GM20000 (cell line): ENCODE results near the gene PLA2G7.

Source experiments
- DNase-seq: peaks from one replicate; pipeline ENCODE4 v3.0.0; 2012; ENCODE audit warnings: low spot score
- TF ChIP-seq, protein P1 (sequence below): IDR thresholded peaks from 2 replicates; pipeline ENCODE4 v1.5.1; 2012; ENCODE audit warnings: mild to moderate bottlenecking, control low read depth; ENCODE audit errors: extremely low read depth, missing control alignments

Gene PLA2G7

DNA sequence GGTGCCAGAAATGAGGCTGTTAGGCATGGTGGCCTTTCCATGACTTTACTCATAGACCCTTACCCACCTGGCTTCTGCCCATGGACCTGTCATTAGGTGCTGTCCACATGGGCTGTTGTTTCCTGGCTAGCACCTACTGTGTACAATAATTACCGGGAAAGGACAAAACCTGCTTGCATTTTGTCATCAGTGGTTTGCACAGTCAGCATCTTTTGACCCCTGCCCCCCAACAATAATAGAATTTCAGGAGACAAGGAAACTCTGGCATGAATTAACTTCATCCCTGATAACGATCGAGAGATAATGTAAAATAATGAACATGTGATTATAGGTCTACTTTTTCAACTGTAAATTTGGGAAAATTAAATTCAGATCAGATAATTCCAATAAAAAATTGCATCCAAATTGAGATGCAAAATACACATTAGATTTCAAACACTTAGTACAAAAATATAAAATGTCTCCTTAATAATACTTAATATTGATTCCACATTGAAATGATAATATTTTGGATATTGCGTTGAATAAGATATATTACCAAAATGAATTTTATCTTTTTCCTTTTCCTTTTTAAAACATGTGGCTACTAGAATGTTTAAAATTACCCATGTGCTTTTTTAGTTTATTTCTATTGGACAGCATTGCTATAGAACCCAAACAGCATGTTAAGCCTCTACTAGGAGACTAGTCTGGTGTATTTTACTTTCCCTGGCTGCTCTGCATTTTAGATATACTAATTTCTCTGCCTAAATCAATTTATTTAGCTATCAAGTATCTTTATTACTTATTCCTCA is 24.0 kb upstream of the PLA2G7 start:
- DNase-seq = no peak
- TF ChIP-seq, protein P1, sequence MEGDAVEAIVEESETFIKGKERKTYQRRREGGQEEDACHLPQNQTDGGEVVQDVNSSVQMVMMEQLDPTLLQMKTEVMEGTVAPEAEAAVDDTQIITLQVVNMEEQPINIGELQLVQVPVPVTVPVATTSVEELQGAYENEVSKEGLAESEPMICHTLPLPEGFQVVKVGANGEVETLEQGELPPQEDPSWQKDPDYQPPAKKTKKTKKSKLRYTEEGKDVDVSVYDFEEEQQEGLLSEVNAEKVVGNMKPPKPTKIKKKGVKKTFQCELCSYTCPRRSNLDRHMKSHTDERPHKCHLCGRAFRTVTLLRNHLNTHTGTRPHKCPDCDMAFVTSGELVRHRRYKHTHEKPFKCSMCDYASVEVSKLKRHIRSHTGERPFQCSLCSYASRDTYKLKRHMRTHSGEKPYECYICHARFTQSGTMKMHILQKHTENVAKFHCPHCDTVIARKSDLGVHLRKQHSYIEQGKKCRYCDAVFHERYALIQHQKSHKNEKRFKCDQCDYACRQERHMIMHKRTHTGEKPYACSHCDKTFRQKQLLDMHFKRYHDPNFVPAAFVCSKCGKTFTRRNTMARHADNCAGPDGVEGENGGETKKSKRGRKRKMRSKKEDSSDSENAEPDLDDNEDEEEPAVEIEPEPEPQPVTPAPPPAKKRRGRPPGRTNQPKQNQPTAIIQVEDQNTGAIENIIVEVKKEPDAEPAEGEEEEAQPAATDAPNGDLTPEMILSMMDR = no peak

DNA sequence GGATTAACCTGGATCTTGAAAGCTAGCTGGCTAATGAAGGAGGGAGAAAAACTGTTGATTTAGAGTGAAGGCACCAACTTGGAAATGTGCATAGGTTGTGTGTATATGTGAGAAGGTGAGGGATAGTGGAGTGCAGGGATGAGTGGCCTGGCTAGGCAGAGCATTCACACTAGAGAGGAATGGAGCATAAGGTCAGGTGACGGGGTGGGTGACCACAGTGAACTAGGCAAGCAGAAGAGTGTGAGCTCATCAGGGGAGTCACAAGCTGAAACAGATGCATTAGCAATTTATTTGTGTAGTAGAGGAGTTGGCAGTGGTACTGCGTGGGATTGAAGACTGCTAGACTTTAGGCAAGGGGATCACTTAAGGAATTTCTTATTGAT is 22.0 kb upstream of the PLA2G7 start:
- DNase-seq = no peak
- TF ChIP-seq, protein P1 = no peak

DNA sequence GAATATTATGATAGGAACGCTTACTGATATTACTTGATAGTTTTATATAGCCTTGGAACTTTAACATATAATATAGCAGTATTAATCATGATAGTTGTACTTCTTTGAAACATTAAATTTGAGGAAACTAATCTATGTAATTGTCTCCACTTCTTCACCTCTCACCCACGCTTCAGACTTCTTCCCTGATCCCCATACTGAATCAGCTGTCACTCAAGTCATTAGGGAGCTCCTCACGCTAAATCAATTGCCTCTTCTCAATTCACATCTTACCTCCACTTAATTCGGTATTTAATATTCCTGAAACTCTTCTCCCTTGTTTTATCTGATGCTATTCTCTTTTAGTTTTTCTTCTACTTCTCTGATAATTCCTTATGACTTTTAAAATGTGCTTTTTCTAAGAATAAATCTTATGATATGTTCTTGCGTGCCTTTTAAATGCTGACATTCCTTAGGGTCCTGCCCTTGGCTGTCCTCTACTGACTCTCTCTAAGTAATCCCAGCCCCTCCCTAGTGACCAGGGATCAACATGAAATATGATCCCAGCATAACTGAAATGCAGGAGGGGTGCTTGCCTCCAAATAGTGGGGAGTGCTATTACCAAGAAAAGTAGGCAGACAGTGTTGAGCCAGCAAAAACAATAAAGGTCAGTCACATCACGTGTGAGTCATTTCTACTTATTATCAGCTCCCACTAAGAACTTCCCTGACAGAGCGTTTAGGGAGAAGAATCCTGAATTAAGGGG is 21.5 kb upstream of the PLA2G7 start:
- DNase-seq = no peak
- TF ChIP-seq, protein P1 = no peak

DNA sequence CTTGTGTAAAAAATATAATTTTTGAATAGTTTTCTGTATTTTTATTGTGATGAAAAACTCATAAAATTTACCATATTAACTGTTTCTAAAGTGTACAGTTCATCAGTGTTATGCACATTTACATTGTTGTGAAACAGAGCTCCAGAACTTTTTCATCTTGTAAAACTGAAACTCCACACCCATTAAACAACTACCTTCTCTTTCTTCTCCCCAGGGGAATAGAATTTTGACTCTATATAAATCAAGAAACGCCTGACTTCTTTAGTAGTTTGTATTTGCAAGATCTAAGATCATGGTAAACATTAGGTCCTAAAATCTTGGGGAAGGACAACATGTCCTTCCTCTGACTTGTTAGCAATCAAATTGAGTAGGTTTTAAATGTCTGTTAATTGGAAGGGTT is 20.7 kb upstream of the PLA2G7 start:
- DNase-seq = no peak
- TF ChIP-seq, protein P1 = no peak

DNA sequence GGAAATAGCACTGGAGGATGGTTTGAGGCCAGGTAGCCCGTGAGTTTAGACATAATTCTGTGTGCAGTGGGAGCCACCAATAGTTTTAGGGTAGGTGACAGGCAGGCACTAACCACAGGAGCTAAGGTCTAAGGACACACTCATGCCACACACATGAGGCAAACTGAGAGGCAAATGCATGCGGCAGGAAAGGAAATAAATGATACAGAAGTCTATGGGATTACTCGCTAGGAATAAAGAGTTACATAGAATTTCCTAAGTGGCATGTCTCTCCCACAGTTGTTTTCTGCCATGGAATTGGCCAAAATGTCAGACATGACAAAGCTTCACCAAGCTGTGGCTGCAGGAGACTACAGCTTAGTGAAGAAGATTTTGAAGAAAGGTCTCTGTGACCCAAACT is 16.5 kb upstream of the PLA2G7 start:
- no peak for DNase-seq
- TF ChIP-seq, protein P1 = no peak

DNA sequence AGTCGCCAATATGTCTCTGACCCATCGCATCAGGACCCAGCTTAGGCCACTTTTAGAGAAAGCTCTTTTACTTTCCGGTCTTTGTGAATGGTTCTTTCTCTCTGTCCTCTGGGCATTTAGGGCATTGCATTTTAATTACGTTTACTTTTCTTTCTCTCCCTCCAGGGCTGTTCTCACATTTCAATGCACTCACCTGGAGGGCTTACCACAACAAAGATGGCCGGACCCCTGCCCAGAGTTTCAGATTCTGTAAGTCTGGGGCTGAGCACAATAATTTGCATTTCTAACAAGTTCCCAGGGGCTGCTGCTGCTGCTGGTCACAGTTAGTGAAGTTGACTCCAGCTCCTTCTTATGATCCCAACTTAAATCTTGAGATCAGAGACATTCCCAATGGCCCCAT is 14.6 kb upstream of the PLA2G7 start:
- DNase-seq = no peak
- TF ChIP-seq, protein P1 = no peak

DNA sequence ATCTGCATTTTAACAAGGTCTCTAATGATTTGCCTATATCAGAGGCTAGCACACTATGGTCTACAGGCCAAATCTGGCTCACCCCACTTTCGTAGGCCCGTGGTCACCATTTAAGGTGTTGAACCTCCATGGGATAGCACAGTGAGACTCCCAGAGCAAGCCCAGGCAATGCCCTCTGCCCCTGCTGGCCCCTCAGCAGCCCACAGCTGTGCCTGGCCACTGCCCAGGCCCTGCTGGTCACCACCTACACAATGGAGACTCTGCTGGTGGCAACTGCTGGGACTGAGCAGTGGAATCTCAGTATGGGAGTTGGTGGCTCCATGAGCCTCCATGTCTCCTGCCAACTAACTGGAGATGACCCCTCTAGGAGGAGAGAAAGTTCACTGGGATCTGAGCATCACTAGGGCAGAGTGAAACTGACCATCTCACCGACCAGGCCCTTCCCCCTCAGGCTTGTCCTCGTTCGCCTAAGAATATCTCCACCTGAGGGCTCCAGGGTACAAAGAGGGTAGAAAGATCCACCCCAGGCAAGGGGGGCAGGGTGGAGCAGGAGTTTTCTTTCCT is 13.8 kb upstream of the PLA2G7 start:
- TF ChIP-seq, protein P1 = no peak
- no peak for DNase-seq
